Measurements from ENCODE around the gene KMT2E.

DNA sequence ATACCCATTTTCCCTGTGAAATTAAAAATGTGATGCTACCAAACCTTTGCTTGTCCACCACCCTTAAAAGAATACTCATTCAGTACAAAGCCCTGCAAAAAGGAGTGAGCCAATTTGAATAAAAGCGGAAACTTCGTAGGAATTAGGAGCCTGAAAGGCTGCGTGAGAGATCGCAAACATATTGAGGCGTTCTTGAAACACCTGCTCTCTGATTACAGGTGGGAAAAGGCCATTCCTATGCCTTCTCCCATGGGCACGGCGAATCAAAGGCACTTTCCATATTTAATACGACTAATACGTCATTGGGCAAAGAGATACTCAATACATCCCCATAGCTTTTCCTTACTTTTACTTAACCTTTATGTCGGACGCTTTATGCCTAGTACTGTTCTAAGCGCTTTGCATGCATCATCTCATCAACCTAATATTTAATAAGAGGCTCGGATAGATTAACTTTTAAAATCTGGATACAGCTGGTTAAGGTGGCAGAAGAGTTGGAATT, 30.9 kb upstream of the KMT2E start:
- TF ChIP-seq TOX (CRISPR knock-in tag; IDR thresholded peaks at IDR 0.05; ENCODE audit: borderline replicate concordance) (no peak), RARB (CRISPR knock-in tag; IDR thresholded peaks at IDR 0.05) (no peak), ZNF70 (CRISPR knock-in tag; IDR thresholded peaks at IDR 0.05) (no peak; the same call in 1 of the 2 replicates), ZNF8 (CRISPR knock-in tag; IDR thresholded peaks at IDR 0.05) (no peak), ZFP30 (CRISPR knock-in tag; IDR thresholded peaks at IDR 0.05) (no peak), PATZ1 (CRISPR knock-in tag; IDR thresholded peaks at IDR 0.05; ENCODE audit: borderline replicate concordance) (no peak), TCF4 (CRISPR knock-in tag; IDR thresholded peaks at IDR 0.05; ENCODE audit: borderline replicate concordance) (no peak), ZFP3 (CRISPR knock-in tag; IDR thresholded peaks at IDR 0.05) (no peak), ISL1 (CRISPR knock-in tag; IDR thresholded peaks at IDR 0.05) (no peak), ZNF565 (CRISPR knock-in tag; conservative IDR thresholded peaks at IDR 0.05; ENCODE audit: low read depth) (no peak)
- TF ChIP-seq, protein P1, sequence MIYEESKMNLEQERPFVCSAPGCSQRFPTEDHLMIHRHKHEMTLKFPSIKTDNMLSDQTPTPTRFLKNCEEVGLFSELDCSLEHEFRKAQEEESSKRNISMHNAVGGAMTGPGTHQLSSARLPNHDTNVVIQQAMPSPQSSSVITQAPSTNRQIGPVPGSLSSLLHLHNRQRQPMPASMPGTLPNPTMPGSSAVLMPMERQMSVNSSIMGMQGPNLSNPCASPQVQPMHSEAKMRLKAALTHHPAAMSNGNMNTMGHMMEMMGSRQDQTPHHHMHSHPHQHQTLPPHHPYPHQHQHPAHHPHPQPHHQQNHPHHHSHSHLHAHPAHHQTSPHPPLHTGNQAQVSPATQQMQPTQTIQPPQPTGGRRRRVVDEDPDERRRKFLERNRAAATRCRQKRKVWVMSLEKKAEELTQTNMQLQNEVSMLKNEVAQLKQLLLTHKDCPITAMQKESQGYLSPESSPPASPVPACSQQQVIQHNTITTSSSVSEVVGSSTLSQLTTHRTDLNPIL (CRISPR knock-in tag; IDR thresholded peaks at IDR 0.05; ENCODE audit: low read depth) = no peak
- TF ChIP-seq, protein P2, sequence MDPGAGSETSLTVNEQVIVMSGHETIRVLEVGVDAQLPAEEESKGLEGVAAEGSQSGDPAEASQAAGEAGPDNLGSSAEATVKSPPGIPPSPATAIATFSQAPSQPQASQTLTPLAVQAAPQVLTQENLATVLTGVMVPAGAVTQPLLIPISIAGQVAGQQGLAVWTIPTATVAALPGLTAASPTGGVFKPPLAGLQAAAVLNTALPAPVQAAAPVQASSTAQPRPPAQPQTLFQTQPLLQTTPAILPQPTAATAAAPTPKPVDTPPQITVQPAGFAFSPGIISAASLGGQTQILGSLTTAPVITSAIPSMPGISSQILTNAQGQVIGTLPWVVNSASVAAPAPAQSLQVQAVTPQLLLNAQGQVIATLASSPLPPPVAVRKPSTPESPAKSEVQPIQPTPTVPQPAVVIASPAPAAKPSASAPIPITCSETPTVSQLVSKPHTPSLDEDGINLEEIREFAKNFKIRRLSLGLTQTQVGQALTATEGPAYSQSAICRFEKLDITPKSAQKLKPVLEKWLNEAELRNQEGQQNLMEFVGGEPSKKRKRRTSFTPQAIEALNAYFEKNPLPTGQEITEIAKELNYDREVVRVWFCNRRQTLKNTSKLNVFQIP (CRISPR knock-in tag; IDR thresholded peaks at IDR 0.05; ENCODE audit: borderline replicate concordance, low read depth) = no peak
- TF ChIP-seq, protein P3, sequence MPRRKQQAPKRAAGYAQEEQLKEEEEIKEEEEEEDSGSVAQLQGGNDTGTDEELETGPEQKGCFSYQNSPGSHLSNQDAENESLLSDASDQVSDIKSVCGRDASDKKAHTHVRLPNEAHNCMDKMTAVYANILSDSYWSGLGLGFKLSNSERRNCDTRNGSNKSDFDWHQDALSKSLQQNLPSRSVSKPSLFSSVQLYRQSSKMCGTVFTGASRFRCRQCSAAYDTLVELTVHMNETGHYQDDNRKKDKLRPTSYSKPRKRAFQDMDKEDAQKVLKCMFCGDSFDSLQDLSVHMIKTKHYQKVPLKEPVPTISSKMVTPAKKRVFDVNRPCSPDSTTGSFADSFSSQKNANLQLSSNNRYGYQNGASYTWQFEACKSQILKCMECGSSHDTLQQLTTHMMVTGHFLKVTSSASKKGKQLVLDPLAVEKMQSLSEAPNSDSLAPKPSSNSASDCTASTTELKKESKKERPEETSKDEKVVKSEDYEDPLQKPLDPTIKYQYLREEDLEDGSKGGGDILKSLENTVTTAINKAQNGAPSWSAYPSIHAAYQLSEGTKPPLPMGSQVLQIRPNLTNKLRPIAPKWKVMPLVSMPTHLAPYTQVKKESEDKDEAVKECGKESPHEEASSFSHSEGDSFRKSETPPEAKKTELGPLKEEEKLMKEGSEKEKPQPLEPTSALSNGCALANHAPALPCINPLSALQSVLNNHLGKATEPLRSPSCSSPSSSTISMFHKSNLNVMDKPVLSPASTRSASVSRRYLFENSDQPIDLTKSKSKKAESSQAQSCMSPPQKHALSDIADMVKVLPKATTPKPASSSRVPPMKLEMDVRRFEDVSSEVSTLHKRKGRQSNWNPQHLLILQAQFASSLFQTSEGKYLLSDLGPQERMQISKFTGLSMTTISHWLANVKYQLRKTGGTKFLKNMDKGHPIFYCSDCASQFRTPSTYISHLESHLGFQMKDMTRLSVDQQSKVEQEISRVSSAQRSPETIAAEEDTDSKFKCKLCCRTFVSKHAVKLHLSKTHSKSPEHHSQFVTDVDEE (CRISPR knock-in tag; IDR thresholded peaks at IDR 0.05) = no peak

All from SK-N-SH treated with all-trans-retinoic acid at 6 μM for 48 hours (cell line).